Peyer's patch (tissue), 4 donors: ENCODE measurements around the gene TOMM20.

ENCODE experiments used
- CTCF ChIP-seq, 6 experiments: fragments of 450-650 bp in 4 of 6; fragments of 200-600 bp in 2 of 6; sonication (generic) in 1 of 6; IDR thresholded peaks; one replicate each; pipeline ENCODE4 v1.5.1; 2017 to 2019; ENCODE audit warnings: antibody characterized with exemption in 6 of 6, mild to moderate bottlenecking in 3 of 6, moderate library complexity in 1 of 6
- POLR2A ChIP-seq, 2 donors: fragments of 450-650 bp; IDR thresholded peaks; one replicate each; pipeline ENCODE4 v1.5.1; 2017; ENCODE audit warnings: antibody characterized with exemption in 2 of 2, mild to moderate bottlenecking in 2 of 2, moderate library complexity in 2 of 2

- TF ChIP-seq CTCF (IDR thresholded peaks at IDR 0.05) (no peak), POLR2A (IDR thresholded peaks at IDR 0.05) (no peak)
Observed at GRCh38 chr1:235078480-235079381, 49.9 kb downstream of the TOMM20 start.
